HG03039 (cell line): ENCODE results near the gene SPOPL.

ENCODE experiments used
- ATAC-seq: cut with Tn5 transposase; IDR thresholded peaks from one replicate; pipeline ENCODE4 v1.9.1; 2021; ENCODE audit warnings: mild to moderate bottlenecking, moderate library complexity; ENCODE audit not compliant: unreplicated experiment

Gene SPOPL

GRCh38 chr2:138493334-138493733 is 8.2 kb upstream of the SPOPL start:
- ATAC-seq: no peak

- ATAC-seq: no peak
Measured at GRCh38 chr2:138494265-138494966, 7.2 kb upstream of the SPOPL start.

GRCh38 chr2:138495384-138495783 is 6.2 kb upstream of the SPOPL start:
- ATAC-seq: no peak

GRCh38 chr2:138496096-138496651 is 5.4 kb upstream of the SPOPL start:
- ATAC-seq: no peak

GRCh38 chr2:138497294-138497693 is 4.3 kb upstream of the SPOPL start:
- ATAC-seq: no peak

GRCh38 chr2:138499684-138500083 is 1.9 kb upstream of the SPOPL start:
- ATAC-seq: no peak

GRCh38 chr2:138500592-138501424 is 762 bp upstream of the SPOPL start:
- peak; percentile 2 for ATAC-seq

GRCh38 chr2:138502255-138503086 is 901 bp downstream of the SPOPL start:
- ATAC-seq: no peak

- ATAC-seq: no peak
Measured at GRCh38 chr2:138503087-138503442, 1.5 kb downstream of the SPOPL start.

- ATAC-seq: no peak
Measured at GRCh38 chr2:138503652-138504051, 2.1 kb downstream of the SPOPL start.

- no peak for ATAC-seq
Measured at GRCh38 chr2:138504092-138504491, 2.5 kb downstream of the SPOPL start.

- ATAC-seq: peak; percentile 22
Measured at GRCh38 chr2:138504546-138505235, 3.1 kb downstream of the SPOPL start.

GRCh38 chr2:138507267-138507666 is 5.7 kb downstream of the SPOPL start:
- no peak for ATAC-seq

- no peak for ATAC-seq
Measured at GRCh38 chr2:138510319-138510718, 8.7 kb downstream of the SPOPL start.

- ATAC-seq: no peak
Measured at GRCh38 chr2:138512672-138513071, 11.1 kb downstream of the SPOPL start.

- no peak for ATAC-seq
Measured at GRCh38 chr2:138514173-138514572, 12.6 kb downstream of the SPOPL start.

GRCh38 chr2:138515092-138515491 is 13.5 kb downstream of the SPOPL start:
- ATAC-seq: no peak

GRCh38 chr2:138516030-138516704 is 14.6 kb downstream of the SPOPL start:
- no peak for ATAC-seq

- no peak for ATAC-seq
Measured at GRCh38 chr2:138518860-138519259, 17.3 kb downstream of the SPOPL start.

GRCh38 chr2:138521821-138522220 is 20.3 kb downstream of the SPOPL start:
- no peak for ATAC-seq
